ENCODE measurements around the gene NFS1.

The NFS1 gene

DNA sequence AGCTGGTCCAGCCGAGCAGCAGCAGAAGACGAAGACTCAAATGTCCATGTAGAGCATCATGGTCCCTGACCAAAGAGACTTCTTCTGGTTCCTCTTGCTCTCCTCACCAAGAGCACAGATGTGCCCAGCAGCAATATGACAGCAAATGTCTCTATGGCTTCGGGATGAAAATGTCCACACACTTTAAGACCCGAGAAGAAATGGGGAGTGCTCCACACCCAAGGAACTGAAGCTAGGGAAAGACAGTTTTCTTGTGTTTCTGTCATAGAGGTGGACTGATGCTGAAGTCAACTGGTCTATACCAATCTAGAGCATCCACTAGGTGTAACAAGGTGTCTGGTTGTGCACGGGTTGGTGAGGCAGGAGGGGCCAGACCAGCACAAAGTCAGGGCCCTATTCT, 29.9 kb downstream of the NFS1 start:
- DNase-seq = no peak

DNA sequence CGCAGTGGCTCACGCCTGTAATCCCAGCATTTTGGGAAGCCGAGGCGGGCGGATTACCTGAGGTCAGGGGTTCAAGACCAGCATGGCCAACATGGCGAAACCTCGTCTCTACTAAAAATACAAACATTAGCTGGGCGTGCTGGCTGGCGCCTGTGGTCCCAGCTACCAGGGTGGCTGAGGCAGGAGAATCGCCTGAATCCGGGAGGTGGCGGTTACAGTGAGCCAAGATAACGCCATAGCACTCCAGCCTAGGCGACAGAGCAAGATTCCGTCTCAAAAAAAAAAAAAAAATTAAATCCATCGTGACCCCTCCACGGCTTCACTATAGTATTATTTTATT, 33.2 kb downstream of the NFS1 start:
- DNase-seq = no peak

DNA sequence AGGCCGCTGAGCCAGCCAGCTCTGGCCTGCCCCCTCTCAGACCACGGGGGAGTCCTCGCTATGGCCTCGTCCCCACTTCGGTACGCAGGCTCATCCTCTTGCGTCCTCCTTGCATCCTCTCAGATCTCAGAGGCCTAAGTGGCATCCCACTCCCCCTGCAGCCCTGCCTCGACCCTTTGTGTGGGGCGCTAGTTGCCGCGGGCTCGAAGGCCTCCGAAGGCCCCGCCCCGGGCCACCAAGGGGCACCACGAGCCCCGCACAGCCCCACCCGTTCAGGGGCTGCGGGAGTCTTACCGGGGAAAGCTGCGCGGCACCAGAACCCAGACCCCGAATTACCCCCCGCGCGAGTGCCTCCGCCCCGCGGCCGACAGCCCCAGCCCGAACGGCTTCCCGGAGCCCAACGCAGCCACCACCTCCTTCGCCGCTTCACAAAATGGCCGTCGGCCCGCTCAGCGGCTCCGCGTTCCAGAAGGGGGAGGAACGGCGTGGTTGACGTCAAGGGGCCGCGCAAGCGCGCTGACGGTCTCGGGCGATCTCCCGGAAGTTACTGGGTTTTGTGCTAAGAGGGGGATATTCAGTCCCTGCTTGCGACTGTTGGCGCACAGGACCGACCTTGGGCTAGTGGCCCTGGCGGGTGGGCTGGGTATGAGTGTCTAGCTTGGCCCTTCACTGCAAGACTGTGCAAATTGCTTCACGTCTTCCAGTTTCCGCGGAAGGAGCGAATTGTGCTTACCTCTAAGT, 34.5 kb downstream of the NFS1 start, which contains the start of the genes CPNE1 and RBM12:
CPNE1 (minus strand) TSS at position 435 of the 741 bp plus-strand sequence. CDS start 31,977 bp downstream, outside the sequence.
RBM12 (minus strand) TSS at position 435 of the 741 bp plus-strand sequence. CDS start 9,578 bp downstream, outside the sequence.
- peak; percentile 85 to 89 for DNase-seq

DNA sequence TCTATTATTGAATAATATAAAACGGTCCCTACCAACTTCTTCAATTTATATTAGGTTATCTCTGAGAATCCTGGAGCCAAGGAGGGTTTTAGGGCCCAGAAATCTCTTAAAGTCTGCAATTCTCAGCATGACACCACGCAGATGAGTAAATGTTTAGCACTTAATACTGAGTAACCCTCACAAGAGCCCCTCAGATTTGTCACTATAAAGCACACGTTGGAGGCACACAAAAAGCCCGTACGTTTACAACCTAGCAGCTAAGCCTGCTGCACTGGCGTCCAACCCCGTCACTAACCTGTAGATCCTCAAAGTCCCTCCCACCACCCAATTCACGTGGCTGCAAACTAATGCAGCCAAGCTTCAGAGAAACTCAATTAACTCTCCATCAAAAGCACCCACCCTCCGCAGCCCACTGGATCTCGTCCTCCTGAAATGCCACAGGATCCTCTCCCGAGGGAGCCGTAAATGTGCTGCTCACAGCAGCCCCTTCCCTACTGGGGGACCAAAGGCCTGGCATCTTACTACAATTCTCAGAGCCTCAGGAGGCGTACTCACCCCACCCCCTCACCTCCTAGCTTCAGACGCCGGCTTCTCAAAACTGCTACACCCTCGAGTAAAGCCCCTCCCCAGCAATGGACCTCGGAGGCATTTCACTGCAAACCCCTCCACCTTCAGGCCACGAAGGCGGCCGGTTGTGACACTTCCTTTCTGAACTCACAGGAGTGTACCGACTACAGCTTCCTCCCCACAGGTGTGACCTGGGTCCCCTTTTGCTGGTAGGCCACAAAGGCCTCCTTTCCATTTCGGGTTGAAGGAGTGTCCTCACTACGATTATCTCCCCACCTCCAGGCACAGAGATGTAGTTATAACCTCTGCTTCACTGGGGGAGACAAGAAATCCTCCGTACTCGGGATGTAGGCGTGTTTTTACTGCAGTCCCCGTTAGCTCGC, 35.4 kb downstream of the NFS1 start:
- DNase-seq = no peak

DNA sequence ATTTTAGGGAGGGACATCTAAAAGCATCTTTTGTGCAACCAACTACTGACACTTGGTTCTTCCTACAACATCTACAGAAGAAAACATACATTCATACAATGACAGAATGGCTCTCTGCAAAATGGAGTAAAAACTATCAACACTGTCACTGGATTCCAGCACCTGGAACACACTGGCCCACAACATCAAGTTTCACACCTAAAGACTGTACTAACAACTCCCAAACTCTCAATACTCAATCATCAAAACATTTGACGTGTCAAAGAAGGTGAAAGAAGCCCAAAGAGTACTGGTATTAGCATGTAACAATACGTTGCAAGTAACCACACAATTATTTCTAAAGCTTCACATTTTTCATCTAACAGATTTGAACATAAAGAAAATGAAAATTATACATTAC, 36.6 kb downstream of the NFS1 start:
- DNase-seq = no peak

GRCh38 chr20:35661908-35662307, 37.2 kb downstream of the NFS1 start:
- DNase-seq = no peak

DNA sequence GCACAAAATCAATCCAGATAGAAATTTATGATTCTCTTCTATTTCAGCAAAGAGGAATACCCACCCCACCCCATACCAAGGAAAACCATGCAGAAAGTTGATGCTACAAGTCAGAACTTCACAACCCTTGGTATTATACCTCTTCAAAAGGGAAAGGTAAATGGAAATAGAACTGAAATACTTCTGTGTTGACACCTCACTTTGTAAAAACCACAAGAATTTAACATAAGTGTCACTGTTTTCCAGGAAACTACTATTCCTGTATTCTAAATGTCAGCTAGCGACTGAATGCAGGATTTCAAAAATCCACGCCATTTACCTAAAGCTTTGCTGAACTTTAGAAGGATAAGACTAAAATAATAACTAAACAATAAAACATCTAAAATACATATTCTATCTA, 38.1 kb downstream of the NFS1 start:
- DNase-seq = no peak

DNA sequence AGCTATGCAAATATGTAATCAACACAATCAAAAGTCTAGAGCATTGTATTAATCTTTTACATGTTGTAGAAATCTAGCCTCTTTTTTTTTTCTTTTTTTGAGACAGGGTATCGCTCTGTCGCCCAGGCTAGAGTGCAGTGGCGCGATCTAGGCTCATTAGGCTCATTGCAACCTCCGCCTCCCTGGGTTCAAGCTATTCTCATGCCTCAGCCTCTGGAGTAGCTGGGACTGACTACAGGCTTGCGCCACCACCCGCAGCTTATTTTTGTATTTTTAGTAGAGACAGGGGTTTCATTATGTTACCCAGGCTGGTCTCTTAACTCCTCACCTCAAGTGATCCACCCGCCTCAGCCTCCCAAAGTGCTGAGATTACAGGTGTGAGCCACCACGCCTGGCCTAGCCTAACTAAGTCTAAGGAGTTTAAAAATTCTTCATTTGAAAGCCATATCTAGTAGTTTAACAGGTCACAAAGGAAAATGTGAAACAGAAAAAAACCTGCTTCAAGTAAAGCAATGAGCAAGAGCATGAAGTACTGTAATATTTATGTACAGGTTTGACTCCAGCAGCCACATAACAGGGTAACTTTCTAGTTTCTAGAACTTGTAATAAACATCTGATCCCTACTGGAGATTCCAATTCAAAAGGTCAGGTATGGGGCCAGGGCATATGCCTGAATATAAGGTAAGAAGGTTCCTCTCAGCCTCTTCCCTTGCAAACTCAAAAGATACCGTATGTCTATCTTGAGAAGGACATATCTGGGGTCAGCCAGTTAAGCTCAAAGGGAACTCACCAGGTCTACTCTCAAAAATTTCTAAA, 38.8 kb downstream of the NFS1 start:
- no peak for DNase-seq

DNA sequence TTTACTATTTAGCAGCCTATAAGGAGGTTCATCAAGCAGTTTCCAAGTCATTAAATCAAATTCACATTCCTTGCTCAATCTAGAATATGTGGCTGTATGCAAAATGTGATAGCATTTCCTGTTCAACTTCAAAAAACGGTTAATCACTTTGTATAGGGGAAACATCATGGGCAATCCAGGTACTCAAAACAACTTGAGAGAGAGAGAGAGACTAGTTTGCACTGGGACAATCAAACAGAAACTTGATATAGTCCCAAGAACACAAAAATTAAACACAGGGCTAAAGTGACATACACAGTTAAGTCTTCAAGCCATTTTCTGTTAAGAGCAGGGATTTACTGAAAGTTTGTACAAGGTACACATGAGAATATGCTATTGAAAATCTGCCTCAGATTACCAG, 41.9 kb downstream of the NFS1 start:
- DNase-seq = no peak

DNA sequence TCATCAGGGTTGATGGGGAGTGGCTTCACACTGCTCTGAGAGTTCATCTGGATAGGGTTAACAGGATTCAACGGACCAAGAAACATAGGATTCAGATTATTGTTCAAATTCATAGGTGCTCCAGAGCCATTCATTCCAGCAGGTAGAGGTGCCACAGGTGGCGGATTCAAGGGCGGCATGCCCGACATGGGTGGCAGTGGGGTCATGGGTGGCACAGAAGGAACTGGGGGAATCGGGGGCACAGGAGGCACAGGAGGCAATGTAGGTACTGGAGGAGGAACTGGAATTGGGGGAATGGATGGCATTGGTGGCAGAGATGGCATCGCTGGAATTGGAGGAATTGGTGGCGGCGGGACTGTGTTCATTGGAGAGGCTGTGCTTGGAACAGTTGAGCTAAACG, 44.7 kb downstream of the NFS1 start:
- DNase-seq = no peak

GRCh38 chr20:35653893-35654292, 45.3 kb downstream of the NFS1 start:
- DNase-seq = no peak

DNA sequence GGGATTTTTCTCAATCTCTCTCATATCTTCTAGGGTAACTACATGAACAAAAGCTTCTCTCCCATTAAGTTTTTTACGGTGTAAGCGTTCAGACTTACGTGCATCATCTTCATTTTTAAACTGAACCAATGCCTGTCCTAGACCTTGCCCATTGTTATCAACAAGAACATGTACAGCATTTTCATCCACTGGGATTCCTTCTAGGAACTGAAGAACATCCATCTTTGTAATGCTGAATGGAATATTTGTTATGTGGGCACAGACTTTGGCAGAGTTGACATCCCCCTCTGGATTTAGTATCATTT, 45.8 kb downstream of the NFS1 start:
- DNase-seq = no peak

- DNase-seq = no peak
These were observed 46.3 kb downstream of the NFS1 start for GRCh38 chr20:35652641-35653429.

GRCh38 chr20:35651958-35652357, 47.2 kb downstream of the NFS1 start:
- no peak for DNase-seq

DNA sequence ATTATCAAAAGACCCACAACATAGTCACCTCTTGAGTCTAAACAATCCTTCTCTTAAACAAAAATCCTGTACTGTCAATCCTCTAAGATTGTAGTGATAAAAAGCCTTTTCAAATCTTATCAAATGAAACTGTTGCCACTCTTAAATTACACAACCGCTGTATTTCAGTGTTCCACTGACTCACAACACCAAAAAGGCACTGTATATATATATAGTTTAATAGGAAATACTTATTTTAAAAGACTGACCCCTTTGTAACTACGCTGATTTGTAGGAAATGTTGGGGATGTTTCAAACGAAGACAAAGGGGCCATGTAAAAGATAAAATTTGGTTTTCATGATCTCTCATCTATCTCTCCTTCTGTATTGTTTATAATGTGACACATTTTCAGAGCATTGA, 48.5 kb downstream of the NFS1 start:
- DNase-seq = no peak

GRCh38 chr20:35648836-35649235, 50.3 kb downstream of the NFS1 start:
- DNase-seq = no peak

GRCh38 chr20:35644806-35645205, 54.3 kb downstream of the NFS1 start:
- no peak for DNase-seq

- DNase-seq = no peak
These were observed 56.1 kb downstream of the NFS1 start for GRCh38 chr20:35643045-35643444.

- no peak for DNase-seq
These were observed 57.4 kb downstream of the NFS1 start for GRCh38 chr20:35641743-35642142.

- DNase-seq = no peak
These were observed 58.4 kb downstream of the NFS1 start for GRCh38 chr20:35640724-35641123.

GRCh38 chr20:35638751-35639150, 60.4 kb downstream of the NFS1 start:
- no peak for DNase-seq

DNA sequence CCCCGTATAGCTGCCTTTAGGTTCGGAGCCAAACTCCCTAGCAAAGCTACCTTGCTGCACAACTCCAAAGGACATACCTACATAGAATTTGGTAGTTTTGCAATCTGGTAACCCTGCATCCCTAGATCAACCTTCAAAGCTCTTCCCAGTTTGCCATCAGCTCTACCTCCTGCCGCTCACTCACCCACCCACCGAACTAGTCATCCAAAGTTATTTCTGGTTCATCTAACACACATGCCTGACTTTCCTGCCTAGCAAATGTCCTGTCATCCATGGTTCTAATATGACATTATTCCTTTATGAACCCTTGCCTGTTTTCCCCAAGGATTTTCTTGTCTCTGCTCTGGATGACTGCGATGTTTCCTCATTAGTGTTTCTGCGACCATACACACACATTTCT, 61.9 kb downstream of the NFS1 start:
- DNase-seq = no peak

DNA sequence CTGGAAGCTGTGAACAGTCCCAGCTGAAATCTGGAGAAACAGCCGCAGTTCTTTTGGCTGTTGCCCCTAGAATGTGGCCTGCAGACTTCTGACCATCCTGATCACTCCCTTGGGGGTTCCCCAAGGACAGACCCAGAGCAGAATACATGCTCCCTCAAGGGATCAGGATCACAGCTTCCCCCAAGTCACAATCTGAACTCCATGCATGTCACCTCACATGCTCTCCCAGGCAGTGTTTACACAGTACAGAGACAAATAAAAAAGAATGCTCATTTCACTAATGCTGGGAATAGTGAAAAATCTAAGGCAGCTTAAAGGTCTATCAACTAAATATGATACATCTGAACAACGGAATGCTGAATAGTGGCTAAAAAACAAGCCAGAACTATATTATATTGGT, 63.1 kb downstream of the NFS1 start:
- no peak for DNase-seq
